Fibroblast of peridontal ligament (primary cell): ENCODE data around the gene BOLA1.
"Not testable (repeated sequence)": the region's sequence is repeated elsewhere in the genome, so short reads cannot be mapped to it uniquely, and the experiment has no call there.

Experiments used
- DNase-seq: peaks from one replicate; pipeline ENCODE4 v3.0.0-alpha.2; 2010; ENCODE audit errors: extremely low read depth

Gene BOLA1

DNA sequence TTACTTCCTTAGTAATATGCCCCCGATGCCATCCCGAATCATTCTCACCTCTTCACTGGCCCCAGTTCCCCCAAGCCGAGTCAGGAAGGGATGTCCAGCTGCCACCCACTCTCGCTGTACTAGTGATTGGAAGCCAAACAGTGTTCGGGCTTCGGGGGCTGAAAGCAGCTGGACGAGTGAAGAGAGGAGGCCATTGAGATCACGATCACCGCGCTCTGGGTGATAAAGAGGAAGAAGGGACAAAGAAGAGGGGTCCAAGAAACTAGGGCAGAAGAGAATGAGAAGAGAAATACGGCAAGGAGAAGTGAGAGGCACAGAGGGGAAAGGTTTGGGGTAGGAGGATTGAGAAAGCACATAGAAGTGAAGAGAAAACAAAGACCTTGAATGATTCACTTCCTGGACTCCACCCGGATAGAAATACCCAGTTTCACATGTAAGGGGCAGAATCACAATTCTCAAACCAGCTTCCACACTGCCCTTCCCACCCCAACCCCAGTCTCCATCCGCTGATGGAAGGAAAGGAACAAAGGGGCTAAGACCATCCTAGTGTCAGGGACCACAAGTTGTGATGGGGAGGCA, 31.9 kb downstream of the BOLA1 start:
- DNase-seq = no peak

DNA sequence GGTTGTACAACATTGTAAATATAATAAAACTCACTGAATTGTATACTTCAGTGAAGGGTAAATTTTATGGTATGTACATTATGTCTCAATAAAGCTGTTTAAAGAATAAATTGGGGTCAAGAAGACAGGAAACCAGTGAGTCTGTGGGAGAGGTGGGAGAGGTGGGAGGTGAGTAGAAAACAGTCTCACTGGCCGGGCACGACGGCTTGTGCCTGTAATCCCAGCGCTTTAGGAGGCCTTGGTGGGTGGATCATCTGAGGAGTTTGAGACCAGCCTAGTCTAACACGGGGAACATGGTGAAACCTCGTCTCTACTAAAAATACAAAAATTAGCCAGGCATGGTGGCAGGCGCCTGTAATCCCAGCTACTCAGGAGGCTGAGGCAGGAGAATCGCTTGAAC, 33.1 kb downstream of the BOLA1 start:
- no peak for DNase-seq

DNA sequence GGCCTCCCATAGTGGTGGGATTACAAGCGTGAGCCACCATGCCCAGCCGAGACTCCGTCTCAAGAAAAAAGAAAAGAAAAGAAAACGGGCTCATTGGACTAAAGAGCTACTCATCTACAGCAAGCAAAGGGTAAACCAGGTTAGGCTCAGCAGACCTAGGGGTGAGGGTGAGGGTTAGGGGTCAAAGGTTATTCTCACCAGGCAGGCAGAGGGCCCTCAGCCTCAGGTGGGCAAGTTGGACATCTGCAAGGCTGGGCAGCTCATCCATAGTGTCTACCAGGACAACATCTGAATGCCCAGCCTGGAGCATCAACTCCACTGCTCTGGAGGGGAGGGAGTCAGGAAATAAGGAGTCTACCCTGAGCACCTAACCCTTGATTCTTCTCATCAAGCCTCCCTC, 33.8 kb downstream of the BOLA1 start:
- no peak for DNase-seq

DNA sequence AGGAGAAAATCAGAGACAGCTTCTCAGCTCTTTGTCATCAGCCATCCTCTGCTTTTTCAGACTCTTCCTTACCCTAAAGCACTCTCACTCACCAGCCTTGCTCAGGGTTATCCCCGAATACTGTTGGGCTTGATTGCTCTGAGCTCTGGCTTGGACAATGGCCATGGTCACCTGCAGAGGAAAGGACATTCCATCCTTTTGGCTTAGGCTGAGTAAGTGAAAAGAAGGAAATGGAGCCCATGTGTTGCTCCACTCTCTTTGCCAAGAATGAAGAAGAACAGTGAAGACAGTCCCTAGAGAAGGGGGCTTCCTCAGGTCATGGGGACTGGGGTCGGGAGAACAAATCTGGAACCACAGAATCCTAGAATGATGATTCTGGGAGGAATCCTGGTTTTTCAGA, 35.0 kb downstream of the BOLA1 start:
- no peak for DNase-seq

DNA sequence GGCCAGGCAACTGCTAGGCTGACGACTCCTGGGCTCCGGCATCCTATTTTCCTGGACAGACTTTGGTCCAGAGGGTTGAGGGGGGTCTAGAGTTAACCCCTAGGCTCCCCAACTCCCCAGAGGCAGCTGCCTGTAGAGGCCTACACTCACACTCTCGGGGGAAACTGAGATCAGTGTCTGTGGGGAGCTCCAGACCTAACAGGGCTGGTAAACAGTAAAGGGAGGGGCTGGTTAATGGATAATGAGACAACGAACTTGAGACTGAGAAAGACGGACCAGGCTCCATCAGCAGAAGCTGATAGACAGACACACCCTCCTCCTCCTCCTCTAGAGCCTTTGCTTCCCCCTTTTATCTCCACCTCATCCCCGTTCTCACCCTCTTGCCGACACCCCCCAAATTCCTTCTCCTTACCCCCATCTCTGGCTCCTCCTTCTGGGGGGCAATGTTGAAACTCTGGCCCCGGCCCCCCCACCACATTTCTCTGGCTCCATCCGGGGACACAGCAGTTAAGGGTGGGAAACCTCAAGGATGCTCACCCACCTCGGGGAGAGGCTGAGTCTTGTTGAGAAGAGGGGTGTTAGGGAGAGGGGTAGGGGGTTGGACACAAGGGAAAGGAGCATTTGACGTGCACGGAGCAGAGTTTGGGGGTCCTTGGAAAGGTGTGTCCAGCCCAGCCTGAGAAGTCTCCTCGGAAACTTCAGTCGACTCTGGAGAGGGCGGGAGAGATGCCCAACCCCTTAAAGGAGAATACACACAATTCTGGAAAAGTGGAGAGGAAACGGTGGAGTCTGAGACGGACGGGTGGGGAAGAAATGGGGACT, 37.0 kb downstream of the BOLA1 start, which contains the start of gene MTMR11:
MTMR11 (minus strand) TSS at position 710 of the 822 bp plus-strand sequence; CDS start at position 478, 232 bp downstream.
- DNase-seq = peak; percentile 39

DNA sequence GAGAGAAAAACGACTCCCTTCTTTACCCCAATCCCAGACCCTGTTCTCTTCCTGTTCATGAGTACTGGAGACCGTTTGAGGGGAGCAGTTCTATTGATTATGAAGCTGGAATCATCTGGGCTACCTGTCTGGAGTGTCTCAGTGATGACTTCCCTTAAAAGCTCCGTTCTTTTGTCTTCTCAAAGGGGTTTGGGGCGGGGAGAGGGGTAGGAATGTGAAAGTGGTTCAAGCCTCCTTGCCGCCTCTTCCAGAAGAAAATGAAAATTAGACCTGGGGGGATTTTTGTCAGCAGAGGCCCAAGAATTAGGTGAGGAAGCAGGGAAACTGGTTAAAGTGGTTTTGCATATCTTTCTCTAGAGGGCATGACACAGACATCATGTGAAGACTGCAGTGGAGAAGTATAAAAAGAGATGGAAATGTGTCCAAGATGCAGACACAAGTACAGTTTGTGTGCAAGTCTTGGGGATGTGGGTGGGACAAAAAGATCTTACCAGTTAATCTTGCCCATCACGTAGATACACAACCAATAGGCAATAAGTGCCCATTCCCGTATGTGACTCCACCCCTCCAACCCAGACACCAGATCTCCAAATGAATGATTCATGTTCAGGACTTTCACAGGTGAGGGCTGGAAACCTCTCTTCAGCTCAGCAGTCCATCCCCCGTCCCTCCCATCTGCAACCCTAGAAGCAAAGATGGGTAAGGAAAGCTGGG, 37.8 kb downstream of the BOLA1 start:
- peak; percentile 65 for DNase-seq

DNA sequence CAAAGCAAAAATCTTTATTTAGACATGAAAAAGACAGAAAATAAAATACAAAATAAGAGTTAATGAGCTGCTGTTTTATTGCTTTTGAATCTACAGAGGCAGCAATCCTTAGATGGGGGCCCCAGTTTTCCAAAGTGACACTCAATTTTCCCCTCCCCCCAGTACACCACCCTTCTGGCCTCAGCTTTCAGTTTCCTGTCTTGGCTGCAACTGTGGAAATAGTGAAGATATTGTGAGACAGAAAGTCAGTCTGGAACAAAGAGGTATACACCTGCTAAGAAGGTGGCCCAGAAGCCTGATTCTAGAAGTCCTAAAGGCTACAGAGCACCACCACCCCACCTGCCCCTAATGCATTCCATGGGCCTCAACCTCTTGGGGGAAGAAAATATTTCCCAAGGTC, 38.4 kb downstream of the BOLA1 start:
- DNase-seq = no peak

DNA sequence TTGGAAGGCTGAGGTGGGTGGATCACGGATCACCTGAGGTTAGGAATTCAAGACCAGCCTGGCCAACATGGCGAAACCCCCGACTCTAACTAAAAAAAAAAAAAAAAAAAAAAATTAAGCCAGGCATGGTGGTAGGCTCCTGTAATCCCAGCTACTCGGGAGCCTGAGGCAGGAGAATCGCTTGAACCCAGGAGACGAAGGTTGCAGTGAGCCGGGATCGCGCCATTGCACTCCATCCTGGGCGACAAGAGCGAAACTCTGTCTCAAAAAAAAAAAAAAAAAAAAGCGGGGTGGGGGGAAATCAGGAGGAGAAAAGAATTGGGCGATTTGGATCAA, 39.3 kb downstream of the BOLA1 start:
- DNase-seq = not testable (repeated sequence)

DNA sequence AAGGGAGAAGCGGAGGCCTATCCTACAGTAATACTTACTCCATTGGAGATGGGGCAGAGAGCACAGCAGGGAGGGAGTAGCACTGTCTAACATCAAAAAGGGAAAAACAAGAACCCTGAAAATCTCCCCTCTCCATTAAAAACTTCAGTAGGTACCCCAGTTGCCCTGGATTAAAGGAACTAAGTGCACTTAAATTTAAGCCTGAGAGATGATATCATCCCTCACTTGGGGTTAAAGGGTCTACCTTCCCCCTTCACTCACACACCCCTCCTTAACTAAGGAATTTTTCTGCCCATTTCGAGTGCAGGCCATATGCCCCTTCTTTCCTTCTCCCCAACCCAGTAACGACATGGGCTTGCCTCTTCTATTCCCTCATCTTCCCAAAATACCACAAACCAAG, 41.1 kb downstream of the BOLA1 start:
- no peak for DNase-seq

DNA sequence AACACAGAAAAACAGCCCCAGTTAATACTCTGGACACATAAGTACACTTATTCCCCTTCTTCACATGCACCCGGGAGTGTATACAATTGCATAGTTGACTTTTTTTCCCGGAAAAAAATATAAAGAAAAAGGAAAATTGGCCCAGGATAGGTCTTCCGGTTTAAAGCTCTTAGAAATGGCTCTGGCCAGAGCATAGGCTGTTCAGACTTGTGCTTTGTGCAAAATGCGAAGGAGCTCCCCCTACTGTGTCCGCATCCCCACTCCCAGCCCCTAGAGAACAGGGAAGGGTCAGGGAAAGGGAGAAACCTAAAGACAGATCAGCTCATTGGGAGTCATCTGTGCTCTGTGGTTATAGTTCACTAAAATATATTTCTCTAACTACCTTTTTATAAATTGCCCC, 42.8 kb downstream of the BOLA1 start:
- DNase-seq = peak; percentile 55

DNA sequence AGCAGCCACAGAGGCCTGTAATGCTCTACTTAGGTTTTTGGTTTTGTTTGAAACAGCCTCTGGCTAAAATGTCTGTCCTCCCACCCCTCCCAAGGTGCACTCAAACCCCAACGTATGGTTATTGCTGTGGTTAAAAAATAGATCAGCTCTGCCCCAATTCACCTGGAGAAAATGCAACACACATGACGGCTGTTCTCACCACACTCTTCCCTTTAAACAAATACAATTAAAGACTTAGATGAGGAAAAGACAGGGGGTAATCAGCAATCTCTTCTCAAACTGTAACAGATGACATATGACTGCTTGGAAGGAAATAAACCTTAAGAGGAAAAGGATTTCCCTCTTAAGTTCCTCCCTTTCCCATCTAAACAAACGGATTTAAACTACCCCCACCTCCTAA, 43.5 kb downstream of the BOLA1 start:
- DNase-seq = no peak

DNA sequence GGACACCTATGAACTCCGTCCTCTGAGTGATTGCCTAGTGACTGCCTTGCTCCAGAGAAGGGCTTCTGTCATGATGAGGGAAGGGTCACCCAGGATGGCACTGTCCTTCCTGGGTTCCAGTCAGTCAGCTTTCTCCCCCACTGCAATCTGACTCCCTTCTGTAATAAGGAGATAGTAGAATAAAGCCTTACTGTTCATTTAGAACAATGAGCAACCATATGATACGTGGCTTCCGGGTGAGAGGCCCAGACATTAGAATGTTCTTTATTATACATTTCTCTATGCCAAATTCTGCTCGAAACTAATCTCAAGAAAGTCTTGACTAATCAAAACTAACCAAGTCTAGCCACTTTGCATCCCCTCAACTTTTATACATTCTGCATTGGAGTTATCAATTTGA, 45.8 kb downstream of the BOLA1 start:
- DNase-seq = no peak

DNA sequence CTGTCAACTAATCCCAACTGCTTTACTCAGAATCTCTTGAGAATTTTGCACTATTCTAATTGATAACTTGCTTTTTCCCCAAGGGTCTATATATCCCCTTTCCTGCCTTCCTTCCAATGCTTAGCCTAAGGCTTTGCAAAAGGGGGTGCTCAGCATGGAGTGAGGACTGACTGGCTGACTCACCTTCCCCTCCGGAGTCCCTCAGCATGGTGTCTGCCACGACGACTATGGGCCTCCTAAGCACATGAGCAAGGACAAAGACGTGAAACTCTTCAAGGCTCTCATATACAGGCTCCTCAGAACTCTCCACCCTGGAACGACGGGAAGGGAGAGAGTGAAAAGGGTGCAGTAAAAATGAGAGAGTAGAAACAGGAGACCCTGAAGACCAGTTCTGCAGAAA, 50.5 kb downstream of the BOLA1 start:
- no peak for DNase-seq
